Spleen (tissue), 11 donors: ENCODE data around the gene LPO. TPM values are rescaled to one million over a fixed set of nuclear protein-coding genes. Genes with fewer than 3 reads are reported as not detected.

ENCODE experiments used
- DNase-seq: peaks from one replicate; pipeline ENCODE4 v3.0.0-alpha.2; 2020
- H3K27ac ChIP-seq, 8 donors: fragments of 200-600 bp; sonication (generic) in 7 of 8; 1 replicate in 4 of 8; 2 replicates in 4 of 8; pipeline versions ENCODE4 v1.5.0 to v1.8.0; 2016 to 2021; ENCODE audit warnings: inconsistent platforms in 4 of 8, mild to moderate bottlenecking in 4 of 8, moderate library complexity in 1 of 8
- H3K27me3 ChIP-seq, 7 donors: fragments of 200-600 bp; sonication (generic) in 6 of 7; replicated peaks in 1 of 7; 1 replicate in 4 of 7; 2 replicates in 3 of 7; pipeline versions ENCODE4 v1.5.0 to v1.8.0; 2016 to 2021; ENCODE audit warnings: inconsistent platforms in 3 of 7, mild to moderate bottlenecking in 1 of 7
- H3K36me3 ChIP-seq, 6 donors: fragments of 200-600 bp; sonication (generic) in 5 of 6; 1 replicate in 4 of 6; 2 replicates in 2 of 6; pipeline versions ENCODE4 v1.5.0 to v1.8.0; 2016 to 2021; ENCODE audit warnings: inconsistent platforms in 2 of 6
- H3K4me1 ChIP-seq, 6 donors: fragments of 200-600 bp; sonication (generic) in 5 of 6; 1 replicate in 3 of 6; 2 replicates in 3 of 6; pipeline versions ENCODE4 v1.5.0 to v1.8.0; 2016 to 2021; ENCODE audit warnings: inconsistent platforms in 3 of 6
- H3K4me3 ChIP-seq, 8 donors: fragments of 200-600 bp; sonication (generic) in 7 of 8; 1 replicate in 4 of 8; 2 replicates in 4 of 8; pipeline versions ENCODE4 v1.5.0 to v1.8.0; 2016 to 2021; ENCODE audit warnings: inconsistent platforms in 4 of 8, mild to moderate bottlenecking in 4 of 8, moderate library complexity in 2 of 8
- H3K9me3 ChIP-seq, 8 donors: fragments of 200-600 bp; sonication (generic) in 7 of 8; 1 replicate in 4 of 8; 2 replicates in 4 of 8; pipeline versions ENCODE4 v1.5.0 to v1.8.0; 2016 to 2021; ENCODE audit warnings: inconsistent platforms in 4 of 8
- CTCF ChIP-seq, 11 experiments: fragments of 200-600 bp in 7 of 11; fragments of 450-650 bp in 4 of 11; sonication (generic) in 4 of 11; IDR thresholded peaks in 8 of 11; conservative IDR thresholded peaks in 3 of 11; 1 replicate in 7 of 11; 2 replicates in 4 of 11; pipeline versions ENCODE4 v1.4.0 to v1.8.0; 2016 to 2021; ENCODE audit warnings: antibody characterized with exemption in 11 of 11, inconsistent platforms in 4 of 11, mild to moderate bottlenecking in 1 of 11
- POLR2A ChIP-seq, 3 donors: fragments of 450-650 bp; IDR thresholded peaks; one replicate each; pipeline ENCODE4 v1.5.1; 2017; ENCODE audit warnings: antibody characterized with exemption in 3 of 3, mild to moderate bottlenecking in 1 of 3
- POLR2AphosphoS5 ChIP-seq, 3 donors: sonication (generic); formaldehyde crosslinking; IDR thresholded peaks; one replicate each; pipeline ENCODE4 v1.5.1; 2017; ENCODE audit warnings: antibody characterized with exemption in 3 of 3
- WGBS, 5 donors: extraction: QIAGEN DNeasy Blood & Tissue Kit in 3 of 5; methylation state at CpG; one replicate each; pipeline versions ENCODE4 v1.1.5 to v1.1.7; 2013 to 2018; 5-methylcytosine and 5-hydroxymethylcytosine counted together
- intact Hi-C: fragments of 100-400 bp; cut with DNase I; formaldehyde crosslinking; loops from one replicate; pipeline ENCODE4 v1.15.0; 2023; ENCODE audit warnings: low total_unique reads
- polyA plus RNA-seq, 3 donors: library from polyadenylated mRNA; stranded (reverse); fragments of 200-250 nt; gene quantifications; one replicate each; pipeline ENCODE4 v1.2.1, GENCODE V29; 2013
- total RNA-seq, 7 donors: library from RNA; depleted of rRNA in 3 of 7; stranded (reverse); fragments of >200 nt in 3 of 7; fragmentation: NEBNext Ultra II Directional in 4 of 7; extraction: Animal tissue kit (Norgen Biotek cat#: 25700) in 4 of 7; gene quantifications; one replicate each; pipeline versions ENCODE4 v1.1.0 to v1.2.1, GENCODE V29; 2016 to 2021
- donor health status: healthy with polysubstance abuse.
- donor health status: DM: no; HTN: no; CAD: no; lungs with moderate emphysema.
- donor health status: DM: no; HTN: no; CAD: no.
- donor health status: Bipolar disorder and iron deficiency.
- donor health status: healthy.
- donor health status: DM: no; HTN: no; CAD: no.
- donor health status: DM: yes; HTN: yes; CAD: no.

LPO gene
- total and polyA plus RNA-seq, 10 donors = 0.02 to 0.10 (median 0.06) TPM; not detected in 7

- Histone ChIP-seq H3K27ac (peak overlapping the region in 1 of 8 donors; percentile 2), H3K9me3 (no peaks in the 10 kb centered on the region), H3K36me3 (no peaks in the 10 kb centered on the region), H3K4me3 (no peak overlapping the region), H3K4me1 (peaks cover 0 to 25% (median 0%) of the 10 kb centered on the region in 6 donors), H3K27me3 (peaks cover 0 to 53% (median 8%) of the 10 kb centered on the region in 7 donors)
- intact Hi-C loops = no loop called here
- 76 to 95% (median 85%) methylated on average over 3 of the region's 3 CpGs for WGBS, 5 donors
- DNase-seq = no peak
- no peak for TF ChIP-seq CTCF (IDR thresholded peaks at IDR 0.05 in 8 of 11, conservative IDR thresholded peaks at IDR 0.05 in 3 of 11)
Measured at GRCh38 chr17:58285422-58285810, 47.0 kb downstream of the LPO start.

- Histone ChIP-seq H3K9me3 (peaks cover 0 to 12% (median 0%) of the 10 kb centered on the region in 8 donors), H3K4me1 (peaks cover 0 to 15% (median 0%) of the 10 kb centered on the region in 6 donors), H3K36me3 (no peaks in the 10 kb centered on the region), H3K4me3 (no peak overlapping the region), H3K27me3 (peaks cover 0 to 45% (median 8%) of the 10 kb centered on the region in 7 donors), H3K27ac (peak overlapping the region in 1 of 8 donors; percentile 70)
- 20 to 48% (median 41%) methylated on average over 2 of the region's 2 CpGs for WGBS, 5 donors
- TF ChIP-seq POLR2AphosphoS5 (IDR thresholded peaks at IDR 0.05) (no peak), CTCF (IDR thresholded peaks at IDR 0.05 in 8 of 11, conservative IDR thresholded peaks at IDR 0.05 in 3 of 11) (no peak), POLR2A (IDR thresholded peaks at IDR 0.05) (no peak)
- intact Hi-C loops = no loop called here
- no peak for DNase-seq
Measured at GRCh38 chr17:58289869-58290268, 51.5 kb downstream of the LPO start.

GRCh38 chr17:58291246-58291645 lies 52.9 kb downstream of the LPO start:
- Histone ChIP-seq H3K4me1 (peaks cover 0 to 11% (median 0%) of the 10 kb centered on the region in 6 donors), H3K27ac (no peak overlapping the region), H3K9me3 (peaks cover 0 to 12% (median 0%) of the 10 kb centered on the region in 8 donors), H3K27me3 (peaks cover 0 to 34% (median 8%) of the 10 kb centered on the region in 7 donors), H3K4me3 (no peak overlapping the region), H3K36me3 (no peaks in the 10 kb centered on the region)
- 71 to 94% (median 78%) methylated on average over 5 of the region's 5 CpGs for WGBS, 5 donors
- DNase-seq = no peak
- TF ChIP-seq CTCF (IDR thresholded peaks at IDR 0.05 in 8 of 11, conservative IDR thresholded peaks at IDR 0.05 in 3 of 11) (no peak), POLR2A (IDR thresholded peaks at IDR 0.05) (no peak), POLR2AphosphoS5 (IDR thresholded peaks at IDR 0.05) (no peak)
- intact Hi-C loops = no loop called here

- H3K27me3 ChIP-seq = peaks cover 0 to 18% (median 0%) of the 10 kb centered on the region in 7 donors
- H3K27ac ChIP-seq = no peak overlapping the region
- H3K36me3 ChIP-seq = no peaks in the 10 kb centered on the region
- H3K9me3 ChIP-seq = peaks cover 0 to 12% (median 0%) of the 10 kb centered on the region in 8 donors
- intact Hi-C loops = no loop called here
- H3K4me1 ChIP-seq = peaks cover 0 to 8% (median 0%) of the 10 kb centered on the region in 6 donors
- DNase-seq = no peak
- no peak for TF ChIP-seq POLR2AphosphoS5 (IDR thresholded peaks at IDR 0.05)
- no peak overlapping the region for H3K4me3 ChIP-seq
- 87 to 93% (median 91%) methylated on average over 1 of the region's 1 CpG for WGBS, 5 donors
Measured at GRCh38 chr17:58294034-58294433, 55.6 kb downstream of the LPO start.

GRCh38 chr17:58300336-58300735 lies 62.0 kb downstream of the LPO start:
- no peak overlapping the region for H3K27ac ChIP-seq
- H3K27me3 ChIP-seq = no peaks in the 10 kb centered on the region
- WGBS, 5 donors = 79 to 90% (median 83%) methylated on average over 6 of the region's 6 CpGs
- DNase-seq = no peak
- TF ChIP-seq CTCF (IDR thresholded peaks at IDR 0.05 in 8 of 11, conservative IDR thresholded peaks at IDR 0.05 in 3 of 11) = no peak
- TF ChIP-seq POLR2A (IDR thresholded peaks at IDR 0.05) = no peak
- no peak for TF ChIP-seq POLR2AphosphoS5 (IDR thresholded peaks at IDR 0.05)
- intact Hi-C loops = no loop called here
- H3K9me3 ChIP-seq = no peaks in the 10 kb centered on the region
- peaks cover 0 to 14% (median 8%) of the 10 kb centered on the region in 6 donors for H3K4me1 ChIP-seq
- peaks cover 0 to 13% (median 0%) of the 10 kb centered on the region in 6 donors for H3K36me3 ChIP-seq
- no peak overlapping the region for H3K4me3 ChIP-seq
